ENCODE measurements around the gene GATA2.

The GATA2 gene

DNA sequence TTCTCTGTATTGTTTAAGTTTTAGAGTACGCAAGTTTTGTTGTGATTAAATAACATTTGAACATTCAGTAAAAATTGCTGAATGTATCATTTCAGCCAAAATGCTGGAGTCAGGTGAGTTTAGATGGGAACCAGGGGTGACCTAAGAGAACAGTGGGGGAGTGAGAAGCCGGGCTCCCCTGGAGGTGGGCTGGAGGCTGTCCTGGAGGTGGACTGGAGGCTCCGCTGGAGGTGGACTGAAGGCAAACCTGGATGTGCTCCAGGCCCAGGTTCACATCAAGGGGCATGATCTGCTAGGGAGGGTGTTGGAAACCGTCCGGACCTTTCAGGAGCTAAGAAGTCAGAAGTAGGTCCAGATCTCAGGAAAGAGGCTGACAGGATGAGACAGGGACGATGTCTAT is 50.1 kb downstream of the GATA2 start:
- no peak overlapping the region for H3K4me2 ChIP-seq (ENCODE audit: low read depth, low read length, poor library complexity, severe bottlenecking)
- H3K4me3 ChIP-seq (ENCODE audit: insufficient read depth, low read length, poor library complexity, severe bottlenecking): no peak overlapping the region
- no peak overlapping the region for H3K9ac ChIP-seq (ENCODE audit: low read length)
- H3K9me3 ChIP-seq (ENCODE audit: insufficient read depth, low read length): no peaks in the 10 kb centered on the region
- H3K27ac ChIP-seq (ENCODE audit: low read depth, low read length): no peak overlapping the region
- no peaks in the 10 kb centered on the region for H3F3A ChIP-seq (ENCODE audit: insufficient read depth)
- no peaks in the 10 kb centered on the region for H3K79me2 ChIP-seq (ENCODE audit: insufficient read depth, low read length)
- H3K27me3 ChIP-seq (ENCODE audit: low read length): no peaks in the 10 kb centered on the region
- H2AFZ ChIP-seq (ENCODE audit: low read depth, low read length, severe bottlenecking): no peak overlapping the region
- TF ChIP-seq, protein P1, sequence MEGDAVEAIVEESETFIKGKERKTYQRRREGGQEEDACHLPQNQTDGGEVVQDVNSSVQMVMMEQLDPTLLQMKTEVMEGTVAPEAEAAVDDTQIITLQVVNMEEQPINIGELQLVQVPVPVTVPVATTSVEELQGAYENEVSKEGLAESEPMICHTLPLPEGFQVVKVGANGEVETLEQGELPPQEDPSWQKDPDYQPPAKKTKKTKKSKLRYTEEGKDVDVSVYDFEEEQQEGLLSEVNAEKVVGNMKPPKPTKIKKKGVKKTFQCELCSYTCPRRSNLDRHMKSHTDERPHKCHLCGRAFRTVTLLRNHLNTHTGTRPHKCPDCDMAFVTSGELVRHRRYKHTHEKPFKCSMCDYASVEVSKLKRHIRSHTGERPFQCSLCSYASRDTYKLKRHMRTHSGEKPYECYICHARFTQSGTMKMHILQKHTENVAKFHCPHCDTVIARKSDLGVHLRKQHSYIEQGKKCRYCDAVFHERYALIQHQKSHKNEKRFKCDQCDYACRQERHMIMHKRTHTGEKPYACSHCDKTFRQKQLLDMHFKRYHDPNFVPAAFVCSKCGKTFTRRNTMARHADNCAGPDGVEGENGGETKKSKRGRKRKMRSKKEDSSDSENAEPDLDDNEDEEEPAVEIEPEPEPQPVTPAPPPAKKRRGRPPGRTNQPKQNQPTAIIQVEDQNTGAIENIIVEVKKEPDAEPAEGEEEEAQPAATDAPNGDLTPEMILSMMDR (IDR thresholded peaks at IDR 0.05; ENCODE audit: insufficient read depth, low read length, poor library complexity, severe bottlenecking): no peak
- no peak for TF ChIP-seq EZH2phosphoT487 (conservative IDR thresholded peaks at IDR 0.05; ENCODE audit: low read length)
- H4K20me1 ChIP-seq (ENCODE audit: low read depth, low read length): no peaks in the 10 kb centered on the region
- H3K9me2 ChIP-seq (replicated peaks; ENCODE audit: insufficient read depth, low read length): no peaks in the 10 kb centered on the region
- H3K36me3 ChIP-seq (ENCODE audit: low read length): no peaks in the 10 kb centered on the region

DNA sequence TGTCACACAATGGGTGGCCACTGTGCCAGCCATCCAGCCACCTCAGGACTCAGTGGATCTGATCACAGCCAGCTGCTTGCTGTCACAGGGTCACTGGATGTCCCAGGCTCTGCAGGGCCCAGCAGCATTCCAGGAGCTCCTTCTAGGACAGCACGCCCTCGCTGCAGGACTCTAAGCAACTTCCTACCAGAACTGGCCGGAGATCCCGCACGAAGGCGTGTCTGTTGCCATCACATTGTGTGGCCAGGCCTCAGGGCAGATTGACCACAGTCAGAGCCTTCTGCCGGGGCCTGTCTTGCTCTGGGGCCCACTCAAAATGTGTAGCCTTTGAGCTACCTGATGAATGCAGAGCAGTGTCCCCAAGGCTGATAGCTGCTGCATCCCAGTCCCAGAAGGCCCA is 50.9 kb downstream of the GATA2 start:
- H3K9me2 ChIP-seq (replicated peaks; ENCODE audit: insufficient read depth, low read length): no peaks in the 10 kb centered on the region
- H3K4me2 ChIP-seq (ENCODE audit: low read depth, low read length, poor library complexity, severe bottlenecking): no peak overlapping the region
- no peak overlapping the region for H3K27ac ChIP-seq (ENCODE audit: low read depth, low read length)
- no peak overlapping the region for H2AFZ ChIP-seq (ENCODE audit: low read depth, low read length, severe bottlenecking)
- no peak overlapping the region for H3K9ac ChIP-seq (ENCODE audit: low read length)
- TF ChIP-seq EZH2phosphoT487 (conservative IDR thresholded peaks at IDR 0.05; ENCODE audit: low read length): no peak
- TF ChIP-seq, protein P1 (IDR thresholded peaks at IDR 0.05; ENCODE audit: insufficient read depth, low read length, poor library complexity, severe bottlenecking): no peak
- H3K27me3 ChIP-seq (ENCODE audit: low read length): no peaks in the 10 kb centered on the region
- H3K4me3 ChIP-seq (ENCODE audit: insufficient read depth, low read length, poor library complexity, severe bottlenecking): no peak overlapping the region
- H3F3A ChIP-seq (ENCODE audit: insufficient read depth): no peaks in the 10 kb centered on the region
- no peaks in the 10 kb centered on the region for H3K36me3 ChIP-seq (ENCODE audit: low read length)
- no peaks in the 10 kb centered on the region for H4K20me1 ChIP-seq (ENCODE audit: low read depth, low read length)
- H3K9me3 ChIP-seq (ENCODE audit: insufficient read depth, low read length): no peaks in the 10 kb centered on the region
- no peaks in the 10 kb centered on the region for H3K79me2 ChIP-seq (ENCODE audit: insufficient read depth, low read length)

DNA sequence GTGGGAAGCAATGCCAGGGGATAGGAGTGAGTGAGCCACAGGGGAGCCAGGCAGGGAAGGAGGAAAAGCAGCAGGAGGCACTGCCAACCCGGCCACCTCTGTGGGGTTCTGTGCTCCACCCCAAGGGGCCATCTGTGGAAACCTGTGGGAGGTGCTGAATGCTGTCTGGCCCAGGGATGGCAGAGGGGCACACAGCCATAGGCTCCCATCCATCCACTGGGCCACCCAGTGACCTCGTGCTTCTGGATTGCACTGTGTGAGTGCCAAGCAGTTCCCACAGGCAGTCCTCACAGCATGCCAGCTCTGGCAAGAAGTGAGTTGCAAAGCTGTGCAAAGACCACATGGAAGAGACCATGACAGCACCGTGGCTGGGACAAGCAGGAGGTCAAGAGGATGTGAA is 53.8 kb downstream of the GATA2 start:
- Histone ChIP-seq H3K79me2 (ENCODE audit: insufficient read depth, low read length) (no peaks in the 10 kb centered on the region), H3K4me2 (ENCODE audit: low read depth, low read length, poor library complexity, severe bottlenecking) (no peak overlapping the region), H3F3A (ENCODE audit: insufficient read depth) (no peaks in the 10 kb centered on the region), H3K27ac (ENCODE audit: low read depth, low read length) (no peak overlapping the region), H3K9me3 (ENCODE audit: insufficient read depth, low read length) (no peaks in the 10 kb centered on the region), H3K9ac (ENCODE audit: low read length) (no peak overlapping the region), H2AFZ (ENCODE audit: low read depth, low read length, severe bottlenecking) (no peak overlapping the region), H3K27me3 (ENCODE audit: low read length) (no peaks in the 10 kb centered on the region), H4K20me1 (ENCODE audit: low read depth, low read length) (no peaks in the 10 kb centered on the region), H3K36me3 (ENCODE audit: low read length) (no peaks in the 10 kb centered on the region), H3K4me3 (ENCODE audit: insufficient read depth, low read length, poor library complexity, severe bottlenecking) (no peak overlapping the region), H3K9me2 (replicated peaks; ENCODE audit: insufficient read depth, low read length) (no peaks in the 10 kb centered on the region)
- TF ChIP-seq EZH2phosphoT487 (conservative IDR thresholded peaks at IDR 0.05; ENCODE audit: low read length): no peak
- TF ChIP-seq, protein P1 (IDR thresholded peaks at IDR 0.05; ENCODE audit: insufficient read depth, low read length, poor library complexity, severe bottlenecking): no peak

All from SU-DHL-6 (cell line).